ENCODE data around the gene DYNLT1.
"Not testable (repeated sequence)": the region's sequence is repeated elsewhere in the genome, so short reads cannot be mapped to it uniquely, and the experiment has no call there.

Gene DYNLT1

GRCh38 chr6:158665332-158665731 lies 20.8 kb upstream of the DYNLT1 start:
- no peak for DNase-seq (ENCODE audit: low read depth, low spot score)
- no peak overlapping the region for H3K27ac ChIP-seq

DNA sequence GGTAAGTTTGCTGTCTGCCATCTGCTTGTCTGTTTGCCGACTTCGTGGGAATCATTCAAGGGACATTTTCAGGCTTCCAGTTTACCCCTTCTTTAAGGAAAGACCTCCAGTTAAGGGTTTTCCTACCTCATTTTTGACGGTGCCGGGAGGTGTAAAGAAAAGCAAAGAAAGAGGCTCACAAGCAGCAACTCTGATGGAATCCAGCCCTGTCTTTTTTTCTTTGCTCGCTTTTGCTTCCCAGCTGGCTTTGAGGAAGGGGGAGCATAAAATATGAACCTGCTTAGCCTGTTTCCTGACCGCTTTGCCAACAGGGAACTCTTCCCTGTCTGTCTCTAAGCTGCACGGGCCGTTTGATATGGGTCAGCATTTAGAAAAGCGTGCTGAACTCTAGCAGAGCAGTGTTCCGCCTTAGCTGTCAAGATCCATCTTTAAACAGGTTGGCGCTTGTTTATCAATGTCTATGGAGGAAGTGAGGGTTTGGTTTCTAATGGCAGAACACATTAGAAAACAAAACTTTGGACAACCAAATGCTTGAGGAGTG lies 19.2 kb upstream of the DYNLT1 start:
- peak overlapping the region; percentile 2 for H3K27ac ChIP-seq
- no peak for DNase-seq (ENCODE audit: low read depth, low spot score)

DNA sequence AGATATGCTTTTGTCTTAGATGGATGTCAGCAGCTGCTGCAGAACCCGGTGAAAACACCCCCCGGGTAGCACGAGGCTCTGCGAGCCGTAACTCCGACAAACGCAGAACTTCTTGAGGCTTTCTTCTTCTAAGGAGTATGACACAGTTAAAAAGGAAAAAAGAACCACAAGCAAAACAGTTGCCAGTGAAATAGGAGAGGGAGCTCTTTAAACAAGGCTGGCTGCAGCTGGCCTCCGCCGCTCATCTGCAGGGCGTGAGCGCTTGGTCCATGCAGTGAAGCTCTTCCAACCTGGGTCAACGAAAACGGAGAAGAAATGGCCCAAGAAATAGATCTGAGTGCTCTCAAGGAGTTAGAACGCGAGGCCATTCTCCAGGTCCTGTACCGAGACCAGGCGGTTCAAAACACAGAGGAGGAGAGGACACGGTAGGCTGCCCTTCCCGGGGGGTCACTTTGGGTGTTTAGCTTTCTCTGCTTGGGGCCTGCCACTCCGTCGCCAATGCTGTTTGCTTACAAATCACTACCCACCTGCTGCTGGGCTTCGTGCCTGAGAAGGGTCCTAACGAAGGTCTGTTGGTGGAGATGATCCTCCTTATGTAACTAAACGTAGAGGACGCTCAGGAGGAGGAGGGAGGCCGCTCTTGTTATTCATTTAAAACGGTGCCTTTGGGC lies 18.5 kb upstream of the DYNLT1 start:
- no peak for DNase-seq (ENCODE audit: low read depth, low spot score)
- peak overlapping the region; percentile 2 for H3K27ac ChIP-seq

DNA sequence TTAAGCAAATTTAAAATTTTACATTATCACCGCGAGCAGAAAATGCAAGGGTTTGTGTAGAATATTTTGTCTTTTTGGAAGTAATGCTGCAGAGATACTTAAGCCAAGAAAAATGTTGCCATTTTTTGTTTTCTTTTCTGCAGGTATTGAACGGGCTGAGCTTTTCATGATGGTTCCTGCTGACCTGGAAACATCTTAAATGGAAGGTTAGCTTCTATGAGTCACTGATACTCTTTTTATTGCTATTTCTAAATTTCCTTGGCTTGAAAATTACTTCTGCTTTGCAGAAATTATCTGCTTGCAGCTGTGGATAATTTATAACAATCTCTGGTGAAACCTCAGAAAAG lies 18.0 kb upstream of the DYNLT1 start:
- no peak overlapping the region for H3K27ac ChIP-seq
- no peak for DNase-seq (ENCODE audit: low read depth, low spot score)

- DNase-seq (ENCODE audit: low read depth, low spot score): no peak
- no peak overlapping the region for H3K27ac ChIP-seq
Observed at GRCh38 chr6:158661156-158661685, 16.7 kb upstream of the DYNLT1 start.

- DNase-seq (ENCODE audit: low read depth, low spot score): no peak
- no peak overlapping the region for H3K27ac ChIP-seq
Observed at GRCh38 chr6:158660333-158660754, 15.8 kb upstream of the DYNLT1 start.

DNA sequence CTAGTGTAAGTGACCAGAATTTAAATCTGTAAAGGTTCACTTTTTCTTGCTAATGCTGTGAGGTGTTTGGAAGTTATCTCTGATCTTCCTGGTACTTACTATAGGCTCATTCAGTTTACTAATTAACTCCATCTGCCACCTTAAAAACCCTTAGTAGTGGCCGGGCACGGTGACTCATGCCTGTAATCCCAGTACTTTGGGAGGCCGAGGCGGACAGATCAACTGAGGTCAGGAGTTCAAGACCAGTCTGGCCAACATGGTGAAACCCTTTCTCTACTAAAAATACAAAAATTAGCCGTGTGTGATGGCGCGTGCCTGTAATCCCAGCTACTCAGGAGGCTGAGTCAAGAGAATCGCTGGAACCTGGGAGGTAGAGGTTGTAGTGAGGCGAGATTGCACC lies 12.4 kb upstream of the DYNLT1 start:
- not testable (repeated sequence) for H3K27ac ChIP-seq; DNase-seq (ENCODE audit: low read depth, low spot score)

- no peak overlapping the region for H3K27ac ChIP-seq
- DNase-seq (ENCODE audit: low read depth, low spot score): no peak
Observed at GRCh38 chr6:158655569-158656450, 11.3 kb upstream of the DYNLT1 start.

- no peak overlapping the region for H3K27ac ChIP-seq
- DNase-seq (ENCODE audit: low read depth, low spot score): no peak
Observed at GRCh38 chr6:158654960-158655489, 10.5 kb upstream of the DYNLT1 start.

DNA sequence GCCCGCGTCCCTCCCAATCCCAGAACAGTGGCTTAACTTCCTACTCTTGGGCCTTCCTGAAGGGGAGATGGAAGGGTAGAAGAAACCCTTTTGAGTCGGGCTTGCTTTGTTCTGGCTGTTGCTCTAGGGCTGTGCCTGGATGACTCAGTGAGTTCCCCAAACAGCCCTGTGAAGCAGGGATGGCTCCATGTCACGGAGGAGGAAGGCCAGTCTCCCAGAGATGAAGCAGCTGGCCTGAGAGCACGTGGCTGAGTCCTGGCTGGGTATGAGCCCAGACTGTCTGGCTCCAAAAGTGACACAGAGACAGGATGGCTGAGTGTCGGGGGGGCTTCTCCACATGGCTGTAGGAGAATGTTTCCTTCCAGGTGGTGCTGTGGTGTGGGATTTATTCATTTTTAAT lies 10.0 kb upstream of the DYNLT1 start:
- no peak overlapping the region for H3K27ac ChIP-seq
- no peak for DNase-seq (ENCODE audit: low read depth, low spot score)

DNA sequence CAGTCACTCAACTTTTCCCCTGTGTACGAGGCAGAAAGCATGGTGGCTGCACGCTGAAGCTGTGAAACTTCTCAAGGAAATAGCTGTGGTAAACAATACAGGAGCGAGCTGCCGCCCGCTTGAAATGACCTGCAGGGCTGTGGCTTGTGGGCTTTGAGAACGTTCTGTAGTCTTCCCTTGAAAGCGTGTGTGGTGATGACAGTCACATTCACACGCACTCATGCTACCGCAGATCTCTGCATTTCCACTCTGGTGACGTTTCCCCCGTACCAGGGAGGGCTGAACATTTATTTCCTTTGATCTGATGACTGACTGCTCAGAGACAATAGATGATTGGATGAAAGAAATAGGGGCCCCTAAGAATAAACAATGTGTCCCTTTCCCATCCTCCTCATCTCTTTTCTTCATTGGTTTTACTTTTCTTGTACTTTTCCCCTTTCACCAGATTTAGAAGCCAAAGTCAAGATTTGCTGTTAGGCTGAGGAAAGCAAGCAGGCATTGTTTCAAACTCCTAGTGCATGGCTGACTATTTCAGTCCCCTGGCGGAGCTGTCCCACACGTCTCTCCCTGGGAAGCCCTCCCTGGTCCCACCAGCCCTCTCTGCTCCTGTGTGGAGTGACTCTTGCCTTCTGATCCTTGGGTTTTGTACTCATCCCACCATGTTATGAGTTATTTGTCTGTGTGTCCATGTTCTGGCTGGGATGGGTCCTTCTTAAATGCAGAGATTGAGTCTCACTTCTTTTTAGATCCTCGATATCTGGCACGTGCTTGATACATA lies 9.2 kb upstream of the DYNLT1 start:
- H3K27ac ChIP-seq: no peak overlapping the region
- DNase-seq (ENCODE audit: low read depth, low spot score): no peak

GRCh38 chr6:158651981-158652737 lies 7.6 kb upstream of the DYNLT1 start:
- not testable (repeated sequence) for H3K27ac ChIP-seq; DNase-seq (ENCODE audit: low read depth, low spot score)

DNA sequence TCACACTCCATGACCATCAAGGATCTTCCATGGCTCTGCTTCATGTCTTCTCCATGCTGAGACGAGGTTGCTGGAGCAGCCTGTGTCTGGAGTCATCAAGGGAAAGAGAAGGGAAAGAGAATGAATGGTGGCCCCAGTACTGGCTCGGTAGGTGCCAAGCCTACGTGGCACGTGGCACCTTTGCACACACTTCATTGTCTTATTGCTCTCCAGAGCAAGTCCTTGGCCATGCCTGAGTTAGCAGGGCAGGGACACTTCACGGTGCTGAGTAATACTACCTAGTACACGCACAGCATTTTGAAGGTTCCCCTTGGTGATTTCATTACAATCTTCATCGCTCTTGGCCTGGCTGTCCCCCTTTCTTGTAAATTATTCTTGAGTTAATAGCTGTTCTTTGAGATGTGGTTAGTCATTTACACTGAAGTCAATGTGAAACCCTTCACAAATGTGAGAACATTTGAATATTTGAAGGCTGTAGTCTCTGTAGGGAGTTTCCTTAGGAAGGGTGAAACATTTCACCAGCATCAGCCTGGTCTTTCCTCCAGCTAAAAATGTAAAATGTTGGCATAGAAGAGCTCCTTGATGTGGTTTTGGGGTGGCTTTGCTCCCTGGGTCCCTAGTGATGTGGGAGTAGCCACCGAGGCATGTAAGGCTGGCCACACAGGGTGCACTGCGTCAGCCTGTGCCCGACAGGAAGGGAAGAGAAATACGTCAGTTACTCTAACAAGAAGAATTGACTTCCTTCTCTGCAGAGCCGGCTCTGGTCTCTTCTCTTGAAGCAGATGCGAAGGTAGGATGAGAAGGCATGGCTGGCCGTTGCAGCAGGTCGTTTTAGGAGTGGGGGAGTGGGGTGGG lies 5.0 kb upstream of the DYNLT1 start, which contains the start of gene SYTL3:
TSS of gene SYTL3 (plus strand) at position 766 of the 855 bp plus-strand sequence. CDS start 13,215 bp downstream, outside the sequence.
- no peak for DNase-seq (ENCODE audit: low read depth, low spot score)
- peak within 1 kb of the TSS; percentile 93 for H3K27ac ChIP-seq

GRCh38 chr6:158648682-158649131 lies 4.2 kb upstream of the DYNLT1 start:
- DNase-seq (ENCODE audit: low read depth, low spot score): no peak
- peak overlapping the region; percentile 93 for H3K27ac ChIP-seq

DNA sequence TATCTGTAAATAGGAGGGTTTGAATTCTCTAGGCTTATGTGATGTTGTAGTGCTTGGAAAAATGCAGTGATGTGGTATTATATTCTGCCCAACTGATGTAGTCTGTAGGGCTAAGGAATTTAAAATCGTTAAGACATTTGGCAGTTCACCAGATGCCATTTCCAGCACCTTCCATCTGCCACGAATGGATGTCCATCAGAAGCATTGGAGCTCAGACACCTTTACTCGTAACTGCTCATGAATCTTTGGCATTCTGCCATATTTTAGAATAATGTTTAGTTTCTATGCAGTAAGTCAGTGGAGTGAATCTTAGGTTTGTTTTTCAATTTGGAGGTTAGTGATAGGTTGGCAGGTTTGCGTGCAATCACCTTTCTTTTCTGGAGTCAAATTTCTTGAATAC lies 3.0 kb upstream of the DYNLT1 start:
- H3K27ac ChIP-seq: peak overlapping the region; percentile 93

GRCh38 chr6:158646023-158646910 lies 1.7 kb upstream of the DYNLT1 start:
- peak overlapping the region; percentile 93 for H3K27ac ChIP-seq

More for the DNA sequence above, 3.0 kb upstream of the DYNLT1 start:
- DNase-seq (ENCODE audit: low read depth, low spot score): no peak

More at GRCh38 chr6:158646023-158646910, 1.7 kb upstream of the DYNLT1 start:
- peak; percentile 80 for DNase-seq (ENCODE audit: low read depth, low spot score)
